ENCODE measurements around the gene ARHGEF5.

Gene ARHGEF5

DNA sequence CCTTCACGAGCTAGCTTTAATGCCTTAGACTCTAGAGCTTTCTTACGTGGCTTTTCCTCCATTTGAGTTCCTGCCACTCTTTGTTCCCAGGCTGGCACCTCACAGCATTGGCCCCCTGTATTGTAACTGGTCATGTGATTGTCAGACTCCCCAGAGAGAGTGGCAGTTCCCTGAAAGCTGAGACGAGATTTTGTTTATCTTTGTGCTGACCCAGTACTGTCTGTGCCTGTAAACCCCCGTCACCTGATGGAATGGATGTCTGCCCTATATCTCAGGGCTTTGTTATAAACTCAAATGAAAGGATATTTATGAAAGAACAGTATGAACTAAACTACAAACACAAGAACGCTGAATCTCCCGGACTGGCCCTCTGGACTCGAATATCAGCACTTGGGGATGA, 35.3 kb downstream of the ARHGEF5 start:
- TF ChIP-seq, protein P1, sequence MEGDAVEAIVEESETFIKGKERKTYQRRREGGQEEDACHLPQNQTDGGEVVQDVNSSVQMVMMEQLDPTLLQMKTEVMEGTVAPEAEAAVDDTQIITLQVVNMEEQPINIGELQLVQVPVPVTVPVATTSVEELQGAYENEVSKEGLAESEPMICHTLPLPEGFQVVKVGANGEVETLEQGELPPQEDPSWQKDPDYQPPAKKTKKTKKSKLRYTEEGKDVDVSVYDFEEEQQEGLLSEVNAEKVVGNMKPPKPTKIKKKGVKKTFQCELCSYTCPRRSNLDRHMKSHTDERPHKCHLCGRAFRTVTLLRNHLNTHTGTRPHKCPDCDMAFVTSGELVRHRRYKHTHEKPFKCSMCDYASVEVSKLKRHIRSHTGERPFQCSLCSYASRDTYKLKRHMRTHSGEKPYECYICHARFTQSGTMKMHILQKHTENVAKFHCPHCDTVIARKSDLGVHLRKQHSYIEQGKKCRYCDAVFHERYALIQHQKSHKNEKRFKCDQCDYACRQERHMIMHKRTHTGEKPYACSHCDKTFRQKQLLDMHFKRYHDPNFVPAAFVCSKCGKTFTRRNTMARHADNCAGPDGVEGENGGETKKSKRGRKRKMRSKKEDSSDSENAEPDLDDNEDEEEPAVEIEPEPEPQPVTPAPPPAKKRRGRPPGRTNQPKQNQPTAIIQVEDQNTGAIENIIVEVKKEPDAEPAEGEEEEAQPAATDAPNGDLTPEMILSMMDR (conservative IDR thresholded peaks at IDR 0.05; ENCODE audit: control insufficient read depth, insufficient read depth, low read depth, low read length): no peak
- no peak for DNase-seq (ENCODE audit: low read depth)
- no peak overlapping the region for H3K4me3 ChIP-seq (ENCODE audit: control insufficient read depth, low read depth, low read length)

DNA sequence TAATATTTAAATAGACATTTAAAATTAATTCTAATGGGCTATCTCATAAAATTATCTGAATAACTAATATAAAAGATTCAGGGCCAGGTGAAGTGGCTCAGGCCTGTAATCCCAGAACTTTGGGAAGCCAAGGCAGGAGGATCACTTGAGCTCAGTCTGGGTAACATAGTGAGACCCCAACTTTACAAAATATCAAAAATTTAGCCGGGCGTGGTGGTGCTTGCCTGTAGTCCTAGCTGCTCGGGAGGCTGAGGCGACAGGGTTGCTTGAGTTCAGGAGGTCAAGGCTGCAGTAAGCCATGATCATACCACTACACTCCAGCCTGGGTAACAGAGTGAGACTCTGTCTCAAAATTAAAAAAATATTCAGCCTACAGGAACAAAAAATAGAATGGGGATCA, 35.8 kb downstream of the ARHGEF5 start:
- TF ChIP-seq, protein P1 (conservative IDR thresholded peaks at IDR 0.05; ENCODE audit: control insufficient read depth, insufficient read depth, low read depth, low read length): no peak
- no peak for DNase-seq (ENCODE audit: low read depth)
- no peak overlapping the region for H3K4me3 ChIP-seq (ENCODE audit: control insufficient read depth, low read depth, low read length)

GRCh38 chr7:144391823-144392255, 36.6 kb downstream of the ARHGEF5 start:
- TF ChIP-seq, protein P1 (conservative IDR thresholded peaks at IDR 0.05; ENCODE audit: control insufficient read depth, insufficient read depth, low read depth, low read length): peak; percentile 73
- H3K4me3 ChIP-seq (ENCODE audit: control insufficient read depth, low read depth, low read length): no peak overlapping the region
- DNase-seq (ENCODE audit: low read depth): peak; percentile 70

- TF ChIP-seq, protein P1 (conservative IDR thresholded peaks at IDR 0.05; ENCODE audit: control insufficient read depth, insufficient read depth, low read depth, low read length): no peak
- DNase-seq (ENCODE audit: low read depth): no peak
- no peak overlapping the region for H3K4me3 ChIP-seq (ENCODE audit: control insufficient read depth, low read depth, low read length)
These were observed 41.9 kb downstream of the ARHGEF5 start for GRCh38 chr7:144397086-144397485.

DNA sequence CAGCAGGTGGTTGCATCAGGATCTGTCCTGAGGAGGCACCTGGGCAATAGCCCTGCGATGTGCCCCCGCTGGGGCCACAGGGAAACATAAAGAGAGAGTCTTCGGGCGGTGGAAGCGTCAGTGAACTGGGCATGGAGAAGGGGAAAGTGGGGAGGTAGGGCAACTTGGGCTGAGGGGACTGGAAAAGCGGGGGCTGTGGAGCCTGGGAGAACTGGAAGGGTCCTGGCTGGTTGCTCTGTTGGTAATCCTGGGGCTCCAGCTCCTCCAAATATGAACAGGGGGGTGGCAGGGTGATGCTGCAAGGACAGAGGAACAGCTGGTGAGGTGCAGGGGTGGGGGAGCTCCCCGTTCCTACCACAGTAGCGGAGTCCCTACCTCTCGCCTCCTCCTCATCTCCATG, 43.1 kb downstream of the ARHGEF5 start:
- no peak for DNase-seq (ENCODE audit: low read depth)
- TF ChIP-seq, protein P1 (conservative IDR thresholded peaks at IDR 0.05; ENCODE audit: control insufficient read depth, insufficient read depth, low read depth, low read length): no peak
- no peak overlapping the region for H3K4me3 ChIP-seq (ENCODE audit: control insufficient read depth, low read depth, low read length)

DNA sequence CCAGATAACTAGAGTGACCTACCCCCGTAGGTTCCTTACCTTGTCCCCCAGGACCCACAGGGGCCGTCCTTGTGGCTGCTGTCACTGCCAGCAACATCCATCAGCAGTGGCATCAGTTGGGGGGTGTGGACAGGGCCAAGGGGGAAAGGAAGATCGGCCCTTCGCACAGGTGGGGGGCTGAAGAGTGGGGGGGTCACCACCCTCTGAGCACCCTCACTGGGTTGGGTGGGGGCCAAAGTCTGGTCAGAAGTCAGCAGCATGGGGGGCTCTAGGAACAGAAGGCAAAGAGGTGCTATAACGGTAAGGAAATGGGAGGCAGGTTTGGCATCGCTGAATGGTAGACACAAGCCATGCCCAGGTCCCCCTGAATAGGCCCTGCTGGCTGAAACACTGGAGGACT, 43.7 kb downstream of the ARHGEF5 start:
- TF ChIP-seq, protein P1 (conservative IDR thresholded peaks at IDR 0.05; ENCODE audit: control insufficient read depth, insufficient read depth, low read depth, low read length): no peak
- DNase-seq (ENCODE audit: low read depth): no peak
- H3K4me3 ChIP-seq (ENCODE audit: control insufficient read depth, low read depth, low read length): no peak overlapping the region

DNA sequence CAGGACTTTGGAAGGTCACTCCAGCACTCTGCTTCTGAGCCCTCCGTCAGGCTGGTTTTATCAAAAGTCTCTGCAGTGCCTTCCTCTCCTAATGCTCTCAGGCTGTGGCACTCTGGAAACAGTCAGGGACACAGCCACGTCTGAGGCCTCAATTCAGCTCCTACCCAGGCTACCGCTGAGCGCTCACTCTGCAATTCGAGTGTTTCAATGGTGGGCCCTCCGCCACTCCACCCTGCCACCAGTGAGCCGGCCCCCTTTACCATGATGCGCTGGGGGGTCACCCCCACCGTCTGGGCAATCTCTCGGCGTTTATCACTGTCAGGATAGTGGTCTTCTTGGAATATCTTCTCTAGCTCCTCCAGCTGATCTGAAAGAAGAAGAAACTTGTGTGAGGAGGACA, 44.7 kb downstream of the ARHGEF5 start:
- TF ChIP-seq, protein P1 (conservative IDR thresholded peaks at IDR 0.05; ENCODE audit: control insufficient read depth, insufficient read depth, low read depth, low read length): no peak
- DNase-seq (ENCODE audit: low read depth): no peak
- H3K4me3 ChIP-seq (ENCODE audit: control insufficient read depth, low read depth, low read length): no peak overlapping the region

Data from fibroblast of mammary gland (primary cell).